A673 (cell line): Measurements from ENCODE around the gene STK32A. TPM values are rescaled to one million over a fixed set of nuclear protein-coding genes. Genes with fewer than 3 reads are reported as not detected.

Experiments
- BruUV-seq: library from RNA; stranded (reverse); fragments of 400-500 nt; replicated peaks from 2 replicates; lab custom pipeline; 2021; lab: Mats Ljungman, UMichigan
- CTCF ChIA-PET: fragments of 300-600 bp; sonication (Branson Sonifier 250); formaldehyde crosslinking; loops from one replicate; lab custom pipeline; 2022; ENCODE audit warnings: antibody characterized with exemption; lab: Charles Lee
- POLR2A ChIA-PET: fragments of 300-600 bp; sonication (Branson Sonifier 250); formaldehyde crosslinking; loops from one replicate; lab custom pipeline; 2022; ENCODE audit warnings: antibody characterized with exemption; ENCODE audit not compliant: low non-redundant PET; lab: Charles Lee
- DNase-seq: peaks from one replicate; pipeline ENCODE4 v3.0.0-alpha.2; 2015; ENCODE audit warnings: low spot score
- H3K27ac ChIP-seq: fragments of 200-600 bp; sonication (generic); 2 replicates; pipeline ENCODE4 v1.5.1; 2016; ENCODE audit warnings: mixed run types, low read depth, mild to moderate bottlenecking, mixed read lengths, antibody characterized with exemption, low read length; ENCODE audit not compliant: poor library complexity, severe bottlenecking
- H3K27me3 ChIP-seq: fragments of 200-600 bp; sonication (generic); replicated peaks from 2 replicates; pipeline ENCODE4 v1.6.1; 2017; ENCODE audit warnings: mixed run types, low read depth, mild to moderate bottlenecking, mixed read lengths, antibody characterized with exemption, low read length; ENCODE audit not compliant: insufficient read depth, poor library complexity
- H3K36me3 ChIP-seq: fragments of 200-600 bp; sonication (generic); 2 replicates; pipeline ENCODE4 v1.6.1; 2016; ENCODE audit warnings: mixed run types, mild to moderate bottlenecking, mixed read lengths, antibody characterized with exemption, low read length; ENCODE audit not compliant: insufficient read depth, poor library complexity, severe bottlenecking
- H3K4me1 ChIP-seq: fragments of 200-600 bp; sonication (generic); 2 replicates; pipeline ENCODE4 v1.6.1; 2017; ENCODE audit warnings: mixed run types, mild to moderate bottlenecking, mixed read lengths, antibody characterized with exemption, low read length; ENCODE audit not compliant: insufficient read depth, poor library complexity, severe bottlenecking
- H3K4me3 ChIP-seq: fragments of 200-600 bp; sonication (generic); 2 replicates; pipeline ENCODE4 v1.5.1; 2016; ENCODE audit warnings: low read depth, mixed run types, mild to moderate bottlenecking, mixed read lengths, low read length; ENCODE audit not compliant: poor library complexity, severe bottlenecking
- H3K9me3 ChIP-seq: fragments of 200-600 bp; sonication (generic); 2 replicates; pipeline ENCODE4 v1.6.1; 2016; ENCODE audit warnings: mixed run types, low read depth, mild to moderate bottlenecking, mixed read lengths, antibody characterized with exemption, low read length; ENCODE audit not compliant: poor library complexity, severe bottlenecking
- EZH2 ChIP-seq: fragments of 200-600 bp; sonication (generic); IDR thresholded peaks from 2 replicates; pipeline ENCODE4 v1.6.1; 2017; ENCODE audit warnings: borderline replicate concordance, low read depth, mild to moderate bottlenecking, mixed read lengths, antibody characterized with exemption, low read length; ENCODE audit not compliant: poor library complexity, severe bottlenecking
- intact Hi-C: fragments of 100-400 bp; cut with micrococcal nuclease; formaldehyde crosslinking; loops from one replicate; pipeline ENCODE4 v1.10.0; 2022; ENCODE audit not compliant: unreplicated experiment
- total RNA-seq: library from RNA; stranded (reverse); gene quantifications from 2 replicates; pipeline ENCODE4 v1.2.3, GENCODE V29; 2021
- TF ChIP-seq, protein P1 (sequence below): fragments of 300-800, 200-600 bp; sonication (generic); conservative IDR thresholded peaks from 2 replicates; pipeline ENCODE4 v1.5.1; 2017; ENCODE audit warnings: low read depth, mild to moderate bottlenecking, antibody characterized with exemption, low read length, moderate library complexity, mixed read lengths

The STK32A gene
- total RNA-seq, 1 experiment from 2014 or later = not detected

DNA sequence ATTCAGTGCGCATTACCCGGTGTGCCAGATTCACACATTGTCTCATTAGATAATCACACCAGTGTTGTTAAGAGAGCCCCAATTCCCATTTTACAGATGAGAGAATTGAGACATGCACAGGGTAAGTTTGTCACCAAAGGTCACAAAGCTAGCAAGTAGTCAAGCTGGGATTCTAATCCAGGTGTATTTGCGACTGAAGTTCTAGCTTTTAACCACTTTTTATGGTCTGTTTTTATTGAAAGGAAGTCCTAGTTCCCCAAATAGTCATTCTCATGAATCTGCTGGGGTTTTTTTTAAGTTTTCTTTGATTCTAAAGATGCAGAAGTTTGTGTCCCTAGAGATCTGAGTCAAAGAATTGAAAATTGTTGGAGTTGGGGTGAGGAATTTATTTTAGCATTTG lies 138.5 kb downstream of the STK32A start:
- no peaks in the 10 kb centered on the region for H3K9me3 ChIP-seq
- intact Hi-C loops = loop anchor here (10.0 kb wide), 1 partner anchor 279 kb away; no protein-coding TSS in a partner anchor
- ChIA-PET POLR2A (no interaction called here), CTCF (interaction anchor here (0.7 kb wide), 1 partner anchor 186 kb away, joined by 6 read pairs; no protein-coding TSS in a partner anchor)
- DNase-seq = no peak
- TF ChIP-seq, protein P1, sequence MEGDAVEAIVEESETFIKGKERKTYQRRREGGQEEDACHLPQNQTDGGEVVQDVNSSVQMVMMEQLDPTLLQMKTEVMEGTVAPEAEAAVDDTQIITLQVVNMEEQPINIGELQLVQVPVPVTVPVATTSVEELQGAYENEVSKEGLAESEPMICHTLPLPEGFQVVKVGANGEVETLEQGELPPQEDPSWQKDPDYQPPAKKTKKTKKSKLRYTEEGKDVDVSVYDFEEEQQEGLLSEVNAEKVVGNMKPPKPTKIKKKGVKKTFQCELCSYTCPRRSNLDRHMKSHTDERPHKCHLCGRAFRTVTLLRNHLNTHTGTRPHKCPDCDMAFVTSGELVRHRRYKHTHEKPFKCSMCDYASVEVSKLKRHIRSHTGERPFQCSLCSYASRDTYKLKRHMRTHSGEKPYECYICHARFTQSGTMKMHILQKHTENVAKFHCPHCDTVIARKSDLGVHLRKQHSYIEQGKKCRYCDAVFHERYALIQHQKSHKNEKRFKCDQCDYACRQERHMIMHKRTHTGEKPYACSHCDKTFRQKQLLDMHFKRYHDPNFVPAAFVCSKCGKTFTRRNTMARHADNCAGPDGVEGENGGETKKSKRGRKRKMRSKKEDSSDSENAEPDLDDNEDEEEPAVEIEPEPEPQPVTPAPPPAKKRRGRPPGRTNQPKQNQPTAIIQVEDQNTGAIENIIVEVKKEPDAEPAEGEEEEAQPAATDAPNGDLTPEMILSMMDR = no peak
- no peak for TF ChIP-seq EZH2
- no peaks in the 10 kb centered on the region for H3K36me3 ChIP-seq
- BruUV-seq = no TSS peak
- no peaks in the 10 kb centered on the region for H3K4me1 ChIP-seq
- peaks cover 19% of the 10 kb centered on the region for H3K27me3 ChIP-seq
- no peak overlapping the region for H3K4me3 ChIP-seq
- H3K27ac ChIP-seq = no peak overlapping the region

DNA sequence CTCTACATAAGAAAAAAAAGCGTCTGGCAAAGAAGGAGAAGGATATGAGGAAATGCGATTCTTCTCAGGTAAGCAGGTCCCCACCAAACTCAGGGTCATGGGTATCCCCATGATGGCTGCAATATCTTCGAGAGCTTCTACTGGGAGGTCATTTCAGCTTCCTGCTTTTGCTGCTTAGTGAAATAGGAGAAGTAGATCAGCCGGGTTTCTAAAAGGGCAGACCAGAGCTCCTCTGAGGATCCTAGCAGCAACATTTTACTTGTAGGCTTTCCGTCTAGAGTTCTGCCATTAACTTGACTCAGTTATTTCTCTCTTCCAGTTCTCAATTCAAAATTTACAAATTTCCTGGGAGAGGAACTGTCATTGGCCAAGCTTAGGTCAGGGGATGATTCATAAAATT lies 140.3 kb downstream of the STK32A start:
- no peak overlapping the region for H3K4me3 ChIP-seq
- H3K27me3 ChIP-seq = peaks cover 15% of the 10 kb centered on the region
- intact Hi-C loops = loop anchor here (10.0 kb wide), 1 partner anchor 280 kb away; no protein-coding TSS in a partner anchor
- no peak for DNase-seq
- POLR2A ChIA-PET = no interaction called here
- CTCF ChIA-PET = no interaction called here
- H3K27ac ChIP-seq = no peak overlapping the region
- TF ChIP-seq, protein P1 = no peak
- no peak for TF ChIP-seq EZH2
- BruUV-seq = no TSS peak
- H3K4me1 ChIP-seq = no peaks in the 10 kb centered on the region
- no peaks in the 10 kb centered on the region for H3K36me3 ChIP-seq
- H3K9me3 ChIP-seq = no peaks in the 10 kb centered on the region

DNA sequence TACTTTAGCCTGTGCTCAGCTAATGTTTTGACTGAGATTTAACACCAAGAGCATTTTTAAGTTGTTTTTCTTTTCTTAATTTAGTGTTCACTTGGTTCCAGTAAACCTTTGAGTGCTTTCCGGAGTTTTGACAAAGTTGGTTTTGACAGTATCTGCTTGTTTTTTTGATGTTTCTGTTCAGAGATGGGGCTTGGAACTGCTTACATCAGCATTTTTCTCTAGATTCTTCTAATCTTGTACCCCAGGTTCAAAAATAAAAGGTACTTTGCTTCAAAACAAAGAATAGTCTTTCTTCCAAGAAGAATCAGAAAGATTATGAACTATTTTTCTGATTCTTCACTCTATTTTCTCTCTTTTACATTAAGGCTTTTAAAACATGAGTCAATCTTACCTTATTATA lies 142.9 kb downstream of the STK32A start:
- TF ChIP-seq, protein P1 = no peak
- TF ChIP-seq EZH2 = no peak
- H3K27me3 ChIP-seq = peaks cover 10% of the 10 kb centered on the region
- no peak overlapping the region for H3K27ac ChIP-seq
- H3K4me3 ChIP-seq = no peak overlapping the region
- intact Hi-C loops = loop anchor here (10.0 kb wide), 1 partner anchor 283 kb away; no protein-coding TSS in a partner anchor
- CTCF ChIA-PET = no interaction called here
- BruUV-seq = no TSS peak
- H3K4me1 ChIP-seq = no peaks in the 10 kb centered on the region
- no peaks in the 10 kb centered on the region for H3K9me3 ChIP-seq
- H3K36me3 ChIP-seq = no peaks in the 10 kb centered on the region
- no peak for DNase-seq
- POLR2A ChIA-PET = no interaction called here
